Liver (tissue), 9 donors: ENCODE data around the gene PTPRN2. TPM values are rescaled to one million over a fixed set of nuclear protein-coding genes. Genes with fewer than 3 reads are reported as not detected.

ENCODE experiments used
- DNase-seq: peaks from one replicate; pipeline ENCODE4 v3.0.0-alpha.2; 2017; ENCODE audit warnings: low spot score
- H3K27ac ChIP-seq, 2 donors: one replicate each; pipeline ENCODE4 v1.7.0; 2013; ENCODE audit warnings: inconsistent platforms in 2 of 2, low read length in 2 of 2, control low read depth in 1 of 2, low read depth in 1 of 2, mild to moderate bottlenecking in 1 of 2
- H3K27me3 ChIP-seq, 4 donors: one replicate each; pipeline versions ENCODE4 v1.6.1 to v1.7.0; 2013; ENCODE audit warnings: low read length in 3 of 4, inconsistent platforms in 1 of 4, mild to moderate bottlenecking in 1 of 4, moderate library complexity in 1 of 4; ENCODE audit not compliant: control insufficient read depth in 4 of 4, insufficient read depth in 4 of 4
- H3K36me3 ChIP-seq, 4 donors: one replicate each; pipeline versions ENCODE4 v1.6.1 to v1.7.0; 2013; ENCODE audit warnings: low read length in 3 of 4, mild to moderate bottlenecking in 3 of 4, low read depth in 1 of 4, moderate library complexity in 1 of 4; ENCODE audit not compliant: control insufficient read depth in 4 of 4, insufficient read depth in 3 of 4
- H3K4me1 ChIP-seq, 4 donors: one replicate each; pipeline versions ENCODE4 v1.6.1 to v1.7.0; 2013; ENCODE audit warnings: low read length in 3 of 4, mild to moderate bottlenecking in 3 of 4, moderate library complexity in 1 of 4; ENCODE audit not compliant: control insufficient read depth in 4 of 4, insufficient read depth in 4 of 4
- H3K4me3 ChIP-seq, 3 donors: one replicate each; pipeline versions ENCODE4 v1.6.1 to v1.7.0; 2013; ENCODE audit warnings: low read length in 3 of 3, control low read depth in 1 of 3, low read depth in 1 of 3, mild to moderate bottlenecking in 1 of 3
- H3K9ac ChIP-seq, 2 donors: one replicate each; pipeline ENCODE4 v1.7.0; 2013; ENCODE audit warnings: low read length in 2 of 2, mild to moderate bottlenecking in 2 of 2, moderate library complexity in 2 of 2, control low read depth in 1 of 2, low read depth in 1 of 2
- H3K9me3 ChIP-seq, 4 donors: one replicate each; pipeline versions ENCODE4 v1.6.1 to v1.7.0; 2013; ENCODE audit warnings: low read length in 3 of 4; ENCODE audit not compliant: control insufficient read depth in 4 of 4
- CTCF ChIP-seq: fragments of 150-350 bp; IDR thresholded peaks from 2 replicates; pipeline ENCODE4 v1.5.1; 2017; ENCODE audit warnings: improper control_type of control experiment, low read depth, low read length; ENCODE audit not compliant: missing input control
- EGR1 ChIP-seq, 2 donors: IDR thresholded peaks; 2 replicates each; pipeline ENCODE4 v1.6.1; 2016 to 2018; ENCODE audit warnings: antibody characterized with exemption in 2 of 2, low read depth in 2 of 2
- FOXA1 ChIP-seq: IDR thresholded peaks from 2 replicates; pipeline ENCODE4 v1.6.1; 2016; ENCODE audit warnings: antibody characterized with exemption
- FOXA2 ChIP-seq: IDR thresholded peaks from 2 replicates; pipeline ENCODE4 v1.6.1; 2016; ENCODE audit warnings: antibody characterized with exemption
- GABPA ChIP-seq, 2 donors: IDR thresholded peaks in 1 of 2; conservative IDR thresholded peaks in 1 of 2; 2 replicates each; pipeline ENCODE4 v1.6.1; 2016; ENCODE audit warnings: antibody characterized with exemption in 2 of 2, mild to moderate bottlenecking in 1 of 2, moderate library complexity in 1 of 2
- HNF4A ChIP-seq, 2 donors: conservative IDR thresholded peaks; 2 replicates each; pipeline ENCODE4 v1.6.1; 2016; ENCODE audit warnings: antibody characterized with exemption in 2 of 2, mild to moderate bottlenecking in 2 of 2
- HNF4G ChIP-seq: IDR thresholded peaks from 2 replicates; pipeline ENCODE4 v1.6.1; 2016; ENCODE audit warnings: antibody characterized with exemption
- NR2F2 ChIP-seq: IDR thresholded peaks from 2 replicates; pipeline ENCODE4 v1.6.1; 2016; ENCODE audit warnings: antibody characterized with exemption
- RAD21 ChIP-seq, 2 donors: IDR thresholded peaks; 2 replicates each; pipeline ENCODE4 v1.6.1; 2016; ENCODE audit warnings: antibody characterized with exemption in 2 of 2, mild to moderate bottlenecking in 2 of 2
- RXRA ChIP-seq, 2 donors: IDR thresholded peaks; 2 replicates each; pipeline ENCODE4 v1.6.1; 2017 to 2018; ENCODE audit warnings: antibody characterized with exemption in 2 of 2, mild to moderate bottlenecking in 1 of 2
- SP1 ChIP-seq: IDR thresholded peaks from 2 replicates; pipeline ENCODE4 v1.6.1; 2018; ENCODE audit warnings: antibody characterized with exemption, mild to moderate bottlenecking
- TAF1 ChIP-seq: conservative IDR thresholded peaks from 2 replicates; pipeline ENCODE4 v1.6.1; 2016; ENCODE audit warnings: antibody characterized with exemption, mild to moderate bottlenecking
- WGBS: extraction: QIAGEN DNeasy Blood & Tissue Kit; methylation state at CpG from one replicate; pipeline ENCODE4 v1.1.7; 2013; 5-methylcytosine and 5-hydroxymethylcytosine counted together
- polyA plus RNA-seq, 2 donors: library from polyadenylated mRNA; stranded (reverse) in 1 of 2; unstranded in 1 of 2; fragments of 200-250 nt in 1 of 2; fragments of >200 nt in 1 of 2; fragmentation: Nextera tagmentation in 1 of 2; extraction: Ambion mirVana in 1 of 2; gene quantifications; one replicate each; pipeline versions ENCODE4 v1.2.1 to v1.2.3, GENCODE V29; 2013 to 2015
- total RNA-seq, 2 donors: library from RNA; depleted of rRNA; stranded (reverse); fragments of >200 nt; gene quantifications; one replicate each; pipeline ENCODE4 v1.2.3, GENCODE V29; 2014
- TF ChIP-seq, protein P1 (sequence below): IDR thresholded peaks from 2 replicates; pipeline ENCODE4 v1.6.1; 2016; ENCODE audit warnings: antibody characterized with exemption, mild to moderate bottlenecking
- TF ChIP-seq, protein P2 (sequence below): IDR thresholded peaks from 2 replicates; pipeline ENCODE4 v1.6.1; 2016; ENCODE audit warnings: antibody characterized with exemption
- donor health status: healthy.
- donor health status: healthy.
- donor health status: healthy.
- donor health status: healthy.
- donor health status: healthy.

PTPRN2 gene
- total and polyA plus RNA-seq, 4 donors = 0.75 to 1.9 (median 1.1) TPM

- TF ChIP-seq, protein P1, sequence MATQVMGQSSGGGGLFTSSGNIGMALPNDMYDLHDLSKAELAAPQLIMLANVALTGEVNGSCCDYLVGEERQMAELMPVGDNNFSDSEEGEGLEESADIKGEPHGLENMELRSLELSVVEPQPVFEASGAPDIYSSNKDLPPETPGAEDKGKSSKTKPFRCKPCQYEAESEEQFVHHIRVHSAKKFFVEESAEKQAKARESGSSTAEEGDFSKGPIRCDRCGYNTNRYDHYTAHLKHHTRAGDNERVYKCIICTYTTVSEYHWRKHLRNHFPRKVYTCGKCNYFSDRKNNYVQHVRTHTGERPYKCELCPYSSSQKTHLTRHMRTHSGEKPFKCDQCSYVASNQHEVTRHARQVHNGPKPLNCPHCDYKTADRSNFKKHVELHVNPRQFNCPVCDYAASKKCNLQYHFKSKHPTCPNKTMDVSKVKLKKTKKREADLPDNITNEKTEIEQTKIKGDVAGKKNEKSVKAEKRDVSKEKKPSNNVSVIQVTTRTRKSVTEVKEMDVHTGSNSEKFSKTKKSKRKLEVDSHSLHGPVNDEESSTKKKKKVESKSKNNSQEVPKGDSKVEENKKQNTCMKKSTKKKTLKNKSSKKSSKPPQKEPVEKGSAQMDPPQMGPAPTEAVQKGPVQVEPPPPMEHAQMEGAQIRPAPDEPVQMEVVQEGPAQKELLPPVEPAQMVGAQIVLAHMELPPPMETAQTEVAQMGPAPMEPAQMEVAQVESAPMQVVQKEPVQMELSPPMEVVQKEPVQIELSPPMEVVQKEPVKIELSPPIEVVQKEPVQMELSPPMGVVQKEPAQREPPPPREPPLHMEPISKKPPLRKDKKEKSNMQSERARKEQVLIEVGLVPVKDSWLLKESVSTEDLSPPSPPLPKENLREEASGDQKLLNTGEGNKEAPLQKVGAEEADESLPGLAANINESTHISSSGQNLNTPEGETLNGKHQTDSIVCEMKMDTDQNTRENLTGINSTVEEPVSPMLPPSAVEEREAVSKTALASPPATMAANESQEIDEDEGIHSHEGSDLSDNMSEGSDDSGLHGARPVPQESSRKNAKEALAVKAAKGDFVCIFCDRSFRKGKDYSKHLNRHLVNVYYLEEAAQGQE = no peak
- TF ChIP-seq FOXA1 (no peak), EGR1 (IDR thresholded peaks at IDR 0.05; ENCODE audit: low read depth in 2 of 2) (no peak), RXRA (IDR thresholded peaks at IDR 0.05) (no peak), FOXA2 (no peak), SP1 (no peak), HNF4G (no peak), HNF4A (conservative IDR thresholded peaks at IDR 0.05) (no peak)
- TF ChIP-seq, protein P2, sequence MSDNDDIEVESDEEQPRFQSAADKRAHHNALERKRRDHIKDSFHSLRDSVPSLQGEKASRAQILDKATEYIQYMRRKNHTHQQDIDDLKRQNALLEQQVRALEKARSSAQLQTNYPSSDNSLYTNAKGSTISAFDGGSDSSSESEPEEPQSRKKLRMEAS = no peak
Observed at GRCh38 chr7:158244873-158245723, 342.5 kb downstream of the PTPRN2 start (continued).

GRCh38 chr7:158244430-158244829 lies 343.2 kb downstream of the PTPRN2 start:
- H3K36me3 ChIP-seq = no peaks in the 10 kb centered on the region
- TF ChIP-seq GABPA (IDR thresholded peaks at IDR 0.05 in 1 of 2, conservative IDR thresholded peaks at IDR 0.05 in 1 of 2) (no peak), HNF4G (no peak), FOXA2 (no peak), TAF1 (no peak)
- 97% methylated on average over 4 of the region's 4 CpGs for WGBS
- H3K27me3 ChIP-seq = no peaks in the 10 kb centered on the region
- no peak overlapping the region for H3K9ac ChIP-seq
- no peak overlapping the region for H3K27ac ChIP-seq
- peaks cover 0 to 2% (median 0%) of the 10 kb centered on the region in 4 donors for H3K9me3 ChIP-seq
- no peak overlapping the region for H3K4me3 ChIP-seq
- DNase-seq = peak; percentile 2
- no peaks in the 10 kb centered on the region for H3K4me1 ChIP-seq

- Histone ChIP-seq H3K27ac (no peak overlapping the region), H3K4me3 (no peak overlapping the region), H3K4me1 (no peaks in the 10 kb centered on the region), H3K36me3 (no peaks in the 10 kb centered on the region), H3K27me3 (no peaks in the 10 kb centered on the region), H3K9ac (no peak overlapping the region), H3K9me3 (peaks cover 0 to 4% (median 0%) of the 10 kb centered on the region in 4 donors)
- peak; percentile 21 for DNase-seq
- TF ChIP-seq CTCF (no peak), FOXA2 (no peak), NR2F2 (no peak), RXRA (IDR thresholded peaks at IDR 0.05) (no peak), SP1 (no peak), HNF4A (conservative IDR thresholded peaks at IDR 0.05) (no peak), RAD21 (IDR thresholded peaks at IDR 0.05) (no peak), GABPA (IDR thresholded peaks at IDR 0.05 in 1 of 2, conservative IDR thresholded peaks at IDR 0.05 in 1 of 2) (no peak), FOXA1 (no peak), HNF4G (no peak)
- TF ChIP-seq, protein P2 = no peak
- TF ChIP-seq, protein P1 = no peak
- WGBS = 86% methylated on average over 7 of the region's 7 CpGs
Observed at GRCh38 chr7:158241919-158242318, 345.7 kb downstream of the PTPRN2 start.
